GM21528 (cell line): Measurements from ENCODE around the gene FAM9B.
"Not testable (repeated sequence)": the region's sequence is repeated elsewhere in the genome, so short reads cannot be mapped to it uniquely, and the experiment has no call there.

Experiments
- ATAC-seq: cut with Tn5 transposase; IDR thresholded peaks from one replicate; pipeline ENCODE4 v1.9.1; 2021; ENCODE audit warnings: mild to moderate bottlenecking, moderate library complexity; ENCODE audit not compliant: unreplicated experiment, low FRiP score

The FAM9B gene

GRCh38 chrX:9033989-9034388 lies at the start of gene FAM9B:
Gene FAM9B, minus strand, starts transcription at chrX:9034127. Its CDS starts 1,141 bp downstream, at chrX:9032986.
- no peak for ATAC-seq

- no peak for ATAC-seq
Observed at GRCh38 chrX:9081271-9081670, 47.3 kb upstream of the FAM9B start.

- no peak for ATAC-seq
Observed at GRCh38 chrX:9074326-9074725, 40.4 kb upstream of the FAM9B start.

GRCh38 chrX:9072281-9072680 lies 38.4 kb upstream of the FAM9B start:
- ATAC-seq, result no peak

GRCh38 chrX:9071031-9071650 lies 37.2 kb upstream of the FAM9B start:
- ATAC-seq, result no peak

- ATAC-seq, result no peak
Observed at GRCh38 chrX:9069573-9069972, 35.6 kb upstream of the FAM9B start.

- no peak for ATAC-seq
Observed at GRCh38 chrX:9064694-9065093, 30.8 kb upstream of the FAM9B start.

GRCh38 chrX:9062641-9063040 lies 28.7 kb upstream of the FAM9B start:
- no peak for ATAC-seq

GRCh38 chrX:9055354-9055753 lies 21.4 kb upstream of the FAM9B start:
- ATAC-seq, result no peak

GRCh38 chrX:9052081-9052480 lies 18.2 kb upstream of the FAM9B start:
- no peak for ATAC-seq

- no peak for ATAC-seq
Observed at GRCh38 chrX:9050331-9050730, 16.4 kb upstream of the FAM9B start.

GRCh38 chrX:9048801-9049200 lies 14.9 kb upstream of the FAM9B start:
- no peak for ATAC-seq

- no peak for ATAC-seq
Observed at GRCh38 chrX:9038244-9038643, 4.3 kb upstream of the FAM9B start.

- no peak for ATAC-seq
Observed at GRCh38 chrX:9037296-9037695, 3.4 kb upstream of the FAM9B start.

- no peak for ATAC-seq
Observed at GRCh38 chrX:9033586-9033985, 341 bp downstream of the FAM9B start.

GRCh38 chrX:9033179-9033578 lies 748 bp downstream of the FAM9B start:
- ATAC-seq, result no peak

- ATAC-seq, result no peak
Observed at GRCh38 chrX:9023293-9023692, 10.6 kb downstream of the FAM9B start.

GRCh38 chrX:9019151-9019550 lies 14.8 kb downstream of the FAM9B start:
- ATAC-seq, result no peak

- not testable (repeated sequence) for ATAC-seq
Observed at GRCh38 chrX:9018332-9018731, 15.6 kb downstream of the FAM9B start.

GRCh38 chrX:9003041-9003440 lies 30.9 kb downstream of the FAM9B start:
- no peak for ATAC-seq

- no peak for ATAC-seq
Observed at GRCh38 chrX:8988446-8988845, 45.5 kb downstream of the FAM9B start.

- ATAC-seq, result no peak
Observed at GRCh38 chrX:8987672-8988250, 46.2 kb downstream of the FAM9B start.

GRCh38 chrX:8984231-8984630 lies 49.7 kb downstream of the FAM9B start:
- ATAC-seq, result no peak
